PFSK-1 (cell line): ENCODE data around the gene TNFSF8.

Experiments
- FOXP2 ChIP-seq: optimal IDR thresholded peaks from 2 replicates; pipeline ENCODE3; 2011; ENCODE audit warnings: borderline replicate concordance, control low read depth, inconsistent platforms; ENCODE audit not compliant: insufficient read depth; ENCODE audit errors: extremely low read length, extremely low read depth
- POLR2AphosphoS5 ChIP-seq: IDR thresholded peaks from 2 replicates; pipeline ENCODE4 v1.6.1; 2012; ENCODE audit warnings: low read depth, mild to moderate bottlenecking, control low read depth, low read length, moderate library complexity
- REST ChIP-seq, 2 experiments: IDR thresholded peaks; 2 replicates each; pipeline versions ENCODE4 v1.6.1 to v1.8.0; 2011 to 2012; ENCODE audit warnings: low read depth in 2 of 2, low read length in 2 of 2, control low read depth in 1 of 2, inconsistent platforms in 1 of 2, mild to moderate bottlenecking in 1 of 2, moderate library complexity in 1 of 2; ENCODE audit not compliant: insufficient read depth in 1 of 2
- SIN3A ChIP-seq: IDR thresholded peaks from 2 replicates; pipeline ENCODE4 v1.6.1; 2012; ENCODE audit warnings: mild to moderate bottlenecking, low read length, moderate library complexity, borderline replicate concordance; ENCODE audit not compliant: insufficient read depth
- TAF1 ChIP-seq: IDR thresholded peaks from 2 replicates; pipeline ENCODE4 v1.6.1; 2012; ENCODE audit warnings: low read length, control low read depth, borderline replicate concordance; ENCODE audit not compliant: insufficient read depth

TNFSF8 gene

GRCh38 chr9:114936581-114936980, 6.2 kb upstream of the TNFSF8 start:
- TF ChIP-seq TAF1, result no peak
- no peak for TF ChIP-seq POLR2AphosphoS5
- TF ChIP-seq FOXP2, result no peak
- no peak for TF ChIP-seq REST (IDR thresholded peaks at IDR 0.05; ENCODE audit: insufficient read depth in 1 of 2, low read depth in 2 of 2, low read length in 2 of 2)
- no peak for TF ChIP-seq SIN3A

GRCh38 chr9:114935119-114935518, 4.7 kb upstream of the TNFSF8 start:
- TF ChIP-seq FOXP2, result no peak
- no peak for TF ChIP-seq REST (IDR thresholded peaks at IDR 0.05; ENCODE audit: insufficient read depth in 1 of 2, low read depth in 2 of 2, low read length in 2 of 2)
- TF ChIP-seq TAF1, result no peak
- TF ChIP-seq POLR2AphosphoS5, result no peak
- no peak for TF ChIP-seq SIN3A

GRCh38 chr9:114932502-114932901, 2.1 kb upstream of the TNFSF8 start:
- no peak for TF ChIP-seq SIN3A
- TF ChIP-seq TAF1, result no peak
- no peak for TF ChIP-seq FOXP2
- TF ChIP-seq POLR2AphosphoS5, result no peak
- no peak for TF ChIP-seq REST (IDR thresholded peaks at IDR 0.05; ENCODE audit: insufficient read depth in 1 of 2, low read depth in 2 of 2, low read length in 2 of 2)

- no peak for TF ChIP-seq TAF1
- TF ChIP-seq REST (IDR thresholded peaks at IDR 0.05; ENCODE audit: insufficient read depth in 1 of 2, low read depth in 2 of 2, low read length in 2 of 2), result no peak
- TF ChIP-seq POLR2AphosphoS5, result no peak
- TF ChIP-seq FOXP2, result no peak
- no peak for TF ChIP-seq SIN3A
These were observed 1.0 kb upstream of the TNFSF8 start for GRCh38 chr9:114931407-114931806.

GRCh38 chr9:114929201-114929600, 1.2 kb downstream of the TNFSF8 start:
- no peak for TF ChIP-seq SIN3A
- TF ChIP-seq REST (IDR thresholded peaks at IDR 0.05; ENCODE audit: insufficient read depth in 1 of 2, low read depth in 2 of 2, low read length in 2 of 2), result no peak
- no peak for TF ChIP-seq FOXP2
- no peak for TF ChIP-seq TAF1
- no peak for TF ChIP-seq POLR2AphosphoS5
